LNCaP clone FGC (cell line): ENCODE data around the gene SEMA7A.

Experiments used
- DNase-seq: peaks from one replicate; pipeline ENCODE4 v3.0.0-alpha.2; 2011; ENCODE audit warnings: low read depth
- H3K4me3 ChIP-seq: 2 replicates; pipeline ENCODE4 v1.5.1; 2011; ENCODE audit warnings: mild to moderate bottlenecking, low read depth, low read length, control low read depth
- TF ChIP-seq, protein P1 (sequence below): IDR thresholded peaks from 2 replicates; pipeline ENCODE4 v1.5.1; 2012; ENCODE audit warnings: mild to moderate bottlenecking; ENCODE audit not compliant: control insufficient read depth, insufficient read depth; ENCODE audit errors: extremely low read depth

The SEMA7A gene

DNA sequence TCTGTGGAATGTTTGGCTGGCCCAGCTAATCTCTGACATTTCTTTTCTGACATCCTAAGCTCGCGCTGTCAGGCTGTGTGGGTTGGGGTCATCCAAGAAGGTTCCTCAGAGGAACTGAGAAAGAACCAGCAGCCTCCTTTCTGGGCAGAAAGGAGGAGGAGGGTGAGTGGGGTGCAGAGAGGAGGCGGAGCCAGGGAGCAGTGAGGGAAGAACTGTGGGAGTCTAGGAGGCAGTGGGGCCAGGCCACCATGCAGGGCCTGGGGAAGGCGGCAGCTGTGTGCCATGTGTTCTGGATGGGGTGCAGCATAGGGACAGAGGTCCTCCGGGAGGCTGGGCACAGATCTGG is 5.3 kb downstream of the SEMA7A start:
- no peak for DNase-seq
- no peak overlapping the region for H3K4me3 ChIP-seq
- TF ChIP-seq, protein P1, sequence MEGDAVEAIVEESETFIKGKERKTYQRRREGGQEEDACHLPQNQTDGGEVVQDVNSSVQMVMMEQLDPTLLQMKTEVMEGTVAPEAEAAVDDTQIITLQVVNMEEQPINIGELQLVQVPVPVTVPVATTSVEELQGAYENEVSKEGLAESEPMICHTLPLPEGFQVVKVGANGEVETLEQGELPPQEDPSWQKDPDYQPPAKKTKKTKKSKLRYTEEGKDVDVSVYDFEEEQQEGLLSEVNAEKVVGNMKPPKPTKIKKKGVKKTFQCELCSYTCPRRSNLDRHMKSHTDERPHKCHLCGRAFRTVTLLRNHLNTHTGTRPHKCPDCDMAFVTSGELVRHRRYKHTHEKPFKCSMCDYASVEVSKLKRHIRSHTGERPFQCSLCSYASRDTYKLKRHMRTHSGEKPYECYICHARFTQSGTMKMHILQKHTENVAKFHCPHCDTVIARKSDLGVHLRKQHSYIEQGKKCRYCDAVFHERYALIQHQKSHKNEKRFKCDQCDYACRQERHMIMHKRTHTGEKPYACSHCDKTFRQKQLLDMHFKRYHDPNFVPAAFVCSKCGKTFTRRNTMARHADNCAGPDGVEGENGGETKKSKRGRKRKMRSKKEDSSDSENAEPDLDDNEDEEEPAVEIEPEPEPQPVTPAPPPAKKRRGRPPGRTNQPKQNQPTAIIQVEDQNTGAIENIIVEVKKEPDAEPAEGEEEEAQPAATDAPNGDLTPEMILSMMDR: no peak

DNA sequence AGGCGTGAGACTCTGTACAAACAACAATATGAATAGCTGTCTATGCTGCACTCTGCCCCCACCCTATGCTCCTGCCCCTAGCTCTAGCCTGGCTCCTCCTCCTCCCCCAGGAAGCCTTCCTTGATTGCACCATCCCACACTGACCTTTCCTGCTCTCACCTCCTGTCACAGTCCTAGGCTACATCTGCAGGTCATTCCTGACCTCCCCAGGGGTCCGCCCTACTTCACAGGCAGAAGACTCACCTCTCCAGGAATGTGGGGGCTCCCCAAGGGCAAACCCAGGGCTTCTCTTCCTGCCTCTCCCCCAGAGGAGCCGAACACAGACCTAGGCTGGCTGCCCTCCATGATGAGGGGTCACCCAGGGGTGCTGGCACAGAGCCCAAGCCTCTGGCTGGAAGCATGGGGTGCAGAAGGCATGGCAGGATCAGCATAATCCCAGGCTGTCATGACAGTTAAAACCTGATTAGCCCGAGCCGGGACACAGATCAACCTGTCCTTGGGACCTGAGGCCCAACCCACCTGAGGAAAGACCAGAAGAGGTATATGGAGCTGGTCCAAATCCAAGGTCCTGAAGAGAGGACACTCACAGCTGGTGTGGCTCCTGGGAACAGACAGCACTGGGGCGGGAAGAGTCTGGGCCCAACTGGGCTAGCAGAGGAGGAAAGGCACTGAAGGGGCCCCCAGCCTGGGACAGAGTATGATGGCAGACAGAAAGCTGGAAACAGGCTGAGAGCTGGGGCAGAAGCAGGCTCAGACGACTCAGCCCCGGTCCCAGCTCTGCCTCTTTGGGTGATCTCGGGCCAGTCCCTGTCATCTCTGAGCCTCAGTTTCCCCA is 5.9 kb downstream of the SEMA7A start:
- TF ChIP-seq, protein P1: no peak
- H3K4me3 ChIP-seq: no peak overlapping the region
- DNase-seq: no peak

DNA sequence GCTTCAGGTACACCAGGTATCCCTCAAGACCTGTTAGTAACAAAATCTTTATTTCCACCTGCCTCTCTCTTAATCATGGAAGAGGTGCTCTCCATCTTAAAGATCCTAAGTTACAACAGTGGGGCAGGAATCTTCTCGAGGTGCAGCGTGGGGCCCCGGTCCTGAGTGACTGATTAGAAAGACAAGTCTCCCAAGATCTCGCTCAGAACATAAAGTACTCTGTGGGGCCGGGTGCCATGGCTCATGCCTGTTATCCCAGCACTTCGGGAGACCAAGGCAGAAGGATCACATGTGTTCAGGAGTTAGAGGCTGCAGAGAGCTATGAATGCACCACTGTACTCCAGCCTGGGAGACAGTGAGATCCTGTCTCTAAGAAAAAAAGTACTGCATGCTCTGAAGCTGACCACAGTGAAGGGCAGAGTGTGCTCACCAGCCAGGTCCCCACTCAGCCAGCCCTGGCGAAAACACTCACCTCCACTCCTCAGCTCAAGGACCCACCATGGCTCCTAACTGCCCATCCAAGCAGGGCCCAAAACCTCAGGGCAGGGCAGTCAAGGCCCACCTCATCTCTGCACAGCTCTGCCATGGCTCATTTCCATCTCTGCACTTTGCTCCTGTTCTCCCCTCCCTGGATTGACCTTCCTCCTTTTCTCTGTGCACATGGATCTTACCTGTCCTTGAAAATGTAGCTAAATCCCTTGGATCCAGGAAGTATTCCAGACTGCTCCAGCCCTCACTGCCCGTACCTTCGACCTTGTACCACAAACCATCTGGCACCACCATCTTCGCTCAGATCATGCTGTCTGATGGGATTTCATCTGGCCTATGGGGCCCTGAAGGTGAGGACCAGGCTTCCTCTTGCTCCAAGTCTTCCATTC is 7.1 kb downstream of the SEMA7A start:
- no peak for DNase-seq
- TF ChIP-seq, protein P1: no peak
- H3K4me3 ChIP-seq: no peak overlapping the region

DNA sequence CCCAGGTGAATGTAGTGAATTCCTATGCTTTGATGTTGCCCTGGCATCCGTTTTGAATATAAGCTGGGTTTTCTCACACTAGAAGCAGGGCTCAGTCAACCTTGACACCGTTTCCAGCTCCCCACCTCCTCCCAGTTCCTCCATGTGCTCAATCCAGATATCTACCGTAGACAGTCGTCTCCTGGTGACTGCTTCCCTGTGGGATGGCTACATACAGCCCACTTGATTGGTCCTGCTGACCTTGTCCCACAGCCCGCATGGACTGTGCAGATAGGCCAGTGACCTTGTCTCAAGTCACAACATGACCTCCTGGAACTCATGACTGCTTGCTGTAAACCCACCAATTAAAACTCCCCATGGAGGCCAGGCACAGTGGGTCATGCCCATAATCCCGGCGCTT is 8.1 kb downstream of the SEMA7A start:
- DNase-seq: no peak
- TF ChIP-seq, protein P1: no peak
- no peak overlapping the region for H3K4me3 ChIP-seq

DNA sequence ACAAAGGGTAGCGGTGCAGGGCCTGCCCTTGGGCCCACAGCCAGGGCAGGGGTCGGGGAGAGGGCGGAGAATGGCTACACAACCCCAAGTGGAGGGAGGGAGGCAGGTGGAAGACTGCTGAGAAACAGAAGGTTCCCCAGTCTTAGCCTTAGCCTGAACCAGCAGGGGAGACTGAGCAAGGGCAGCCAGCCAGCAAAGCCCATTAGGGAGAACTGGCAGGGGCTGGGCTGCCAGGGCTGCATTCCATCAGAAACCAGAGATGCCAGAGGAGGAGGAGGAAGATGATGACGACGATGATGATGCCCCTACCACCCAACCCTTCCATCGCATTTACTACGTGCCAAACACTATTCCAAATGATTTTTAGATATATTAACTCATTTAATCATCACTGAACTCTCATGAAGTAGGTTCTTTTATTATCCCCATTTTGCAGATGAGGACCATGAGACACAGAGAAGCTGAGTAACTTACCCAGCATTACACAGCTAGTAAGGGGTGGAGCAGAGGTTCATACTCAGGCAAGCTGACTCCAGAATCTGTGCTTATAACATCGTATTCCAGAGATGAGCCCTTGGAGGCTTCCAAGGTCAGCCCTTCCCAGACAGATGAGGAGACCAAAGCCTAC is 8.7 kb downstream of the SEMA7A start:
- H3K4me3 ChIP-seq: no peak overlapping the region

More for the DNA sequence above, 8.7 kb downstream of the SEMA7A start:
- DNase-seq: no peak
- TF ChIP-seq, protein P1: no peak
